Smooth muscle cell (in vitro differentiated cells): ENCODE data around the gene CACNA2D2. TPM values are rescaled to one million over a fixed set of nuclear protein-coding genes. Genes with fewer than 3 reads are reported as not detected.

Experiments
- DNase-seq: peaks from one replicate; lab custom pipeline; 2025; ENCODE audit not compliant: unreplicated experiment; lab: John Stamatoyannopoulos, UW
- H2AFZ ChIP-seq: fragments of 200-600 bp; sonication (generic); 2 replicates; pipeline ENCODE4 v1.6.0; 2016; ENCODE audit warnings: antibody characterized with exemption, low read depth, mild to moderate bottlenecking
- H3F3A ChIP-seq: fragments of 200-600 bp; sonication (generic); 2 replicates; pipeline ENCODE4 v1.6.0; 2017; ENCODE audit warnings: antibody characterized with exemption, low read depth
- H3K27ac ChIP-seq: fragments of 200-600 bp; sonication (generic); 2 replicates; pipeline ENCODE4 v1.5.1; 2016; ENCODE audit warnings: low read depth, mild to moderate bottlenecking
- H3K27me3 ChIP-seq: fragments of 200-600 bp; sonication (generic); 2 replicates; pipeline ENCODE4 v1.6.1; 2016; ENCODE audit warnings: low read depth, mild to moderate bottlenecking
- H3K36me3 ChIP-seq: fragments of 200-600 bp; sonication (generic); 2 replicates; pipeline ENCODE4 v1.5.1; 2016; ENCODE audit warnings: low read depth
- H3K4me1 ChIP-seq: fragments of 200-600 bp; sonication (generic); 2 replicates; pipeline ENCODE4 v1.5.1; 2016; ENCODE audit warnings: low read depth
- H3K4me2 ChIP-seq: fragments of 200-600 bp; sonication (generic); 2 replicates; pipeline ENCODE4 v1.6.0; 2016; ENCODE audit warnings: mild to moderate bottlenecking
- H3K4me3 ChIP-seq: fragments of 200-600 bp; sonication (generic); 2 replicates; pipeline ENCODE4 v1.5.1; 2016; ENCODE audit warnings: mild to moderate bottlenecking
- H3K79me2 ChIP-seq: fragments of 200-600 bp; sonication (generic); 2 replicates; pipeline ENCODE4 v1.6.0; 2016; ENCODE audit warnings: low read depth, mild to moderate bottlenecking
- H3K9ac ChIP-seq: fragments of 200-600 bp; sonication (generic); 2 replicates; pipeline ENCODE4 v1.6.0; 2016; ENCODE audit warnings: low read depth
- H3K9me3 ChIP-seq: fragments of 200-600 bp; sonication (generic); replicated peaks from 2 replicates; pipeline ENCODE4 v1.5.1; 2016; ENCODE audit warnings: low read depth
- H4K20me1 ChIP-seq: fragments of 200-600 bp; sonication (generic); 2 replicates; pipeline ENCODE4 v1.6.0; 2016; ENCODE audit warnings: low read depth
- WGBS: methylation state at CpG from one replicate; pipeline ENCODE4 v1.1.7; 2016; ENCODE audit warnings: low lambda C conversion rate; 5-methylcytosine and 5-hydroxymethylcytosine counted together
- polyA plus RNA-seq: library from polyadenylated mRNA; unstranded; fragments of >200 nt; fragmentation: Nextera tagmentation; extraction: Ambion mirVana; gene quantifications from 2 replicates; pipeline ENCODE4 v1.2.1, GENCODE V29; 2016
- total RNA-seq: library from RNA; depleted of rRNA; stranded (reverse); fragments of >200 nt; gene quantifications from 2 replicates; pipeline ENCODE4 v1.2.3, GENCODE V29; 2014
- TF ChIP-seq, protein P1 (sequence below): fragments of 200-600 bp; sonication (generic); IDR thresholded peaks from 2 replicates; pipeline ENCODE4 v1.5.1; 2017; ENCODE audit warnings: borderline replicate concordance, mild to moderate bottlenecking, antibody characterized with exemption; ENCODE audit not compliant: insufficient read depth, poor library complexity, severe bottlenecking

The CACNA2D2 gene
- total and polyA plus RNA-seq, 2 experiments from 2014 or later, result 0.27 to 0.51 TPM

DNA sequence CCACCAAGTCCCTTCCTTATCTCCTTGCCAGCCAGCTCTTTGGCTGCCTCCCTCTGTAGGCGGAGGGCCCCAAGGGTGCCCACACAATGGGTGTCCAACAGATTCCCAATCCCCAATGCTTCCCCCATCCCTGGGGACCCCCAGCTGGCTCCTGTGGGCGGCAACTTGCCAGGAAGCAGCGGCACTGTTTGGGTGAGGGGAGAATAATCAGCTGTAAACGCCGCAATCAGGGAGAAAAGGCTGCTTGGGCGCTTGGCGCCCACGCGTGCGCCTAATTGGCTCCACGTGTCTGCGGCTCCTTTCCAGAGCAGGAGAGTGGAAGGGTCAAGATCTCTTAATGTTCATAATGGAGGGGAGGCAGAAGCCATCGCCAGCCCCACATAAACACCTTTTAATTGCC, 76.2 kb downstream of the CACNA2D2 start:
- TF ChIP-seq, protein P1, sequence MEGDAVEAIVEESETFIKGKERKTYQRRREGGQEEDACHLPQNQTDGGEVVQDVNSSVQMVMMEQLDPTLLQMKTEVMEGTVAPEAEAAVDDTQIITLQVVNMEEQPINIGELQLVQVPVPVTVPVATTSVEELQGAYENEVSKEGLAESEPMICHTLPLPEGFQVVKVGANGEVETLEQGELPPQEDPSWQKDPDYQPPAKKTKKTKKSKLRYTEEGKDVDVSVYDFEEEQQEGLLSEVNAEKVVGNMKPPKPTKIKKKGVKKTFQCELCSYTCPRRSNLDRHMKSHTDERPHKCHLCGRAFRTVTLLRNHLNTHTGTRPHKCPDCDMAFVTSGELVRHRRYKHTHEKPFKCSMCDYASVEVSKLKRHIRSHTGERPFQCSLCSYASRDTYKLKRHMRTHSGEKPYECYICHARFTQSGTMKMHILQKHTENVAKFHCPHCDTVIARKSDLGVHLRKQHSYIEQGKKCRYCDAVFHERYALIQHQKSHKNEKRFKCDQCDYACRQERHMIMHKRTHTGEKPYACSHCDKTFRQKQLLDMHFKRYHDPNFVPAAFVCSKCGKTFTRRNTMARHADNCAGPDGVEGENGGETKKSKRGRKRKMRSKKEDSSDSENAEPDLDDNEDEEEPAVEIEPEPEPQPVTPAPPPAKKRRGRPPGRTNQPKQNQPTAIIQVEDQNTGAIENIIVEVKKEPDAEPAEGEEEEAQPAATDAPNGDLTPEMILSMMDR, result no peak
- no peaks in the 10 kb centered on the region for H3K9me3 ChIP-seq
- H3K4me1 ChIP-seq, result peaks cover 12% of the 10 kb centered on the region
- H3F3A ChIP-seq, result no peaks in the 10 kb centered on the region
- H3K9ac ChIP-seq, result no peak overlapping the region
- H2AFZ ChIP-seq, result no peak overlapping the region
- H3K27ac ChIP-seq, result no peak overlapping the region
- no peaks in the 10 kb centered on the region for H3K27me3 ChIP-seq
- no peak overlapping the region for H3K4me3 ChIP-seq
- WGBS, result 84% methylated on average over 13 of the region's 13 CpGs
- no peak overlapping the region for H3K4me2 ChIP-seq
- H3K79me2 ChIP-seq, result no peaks in the 10 kb centered on the region
- H4K20me1 ChIP-seq, result no peaks in the 10 kb centered on the region
- H3K36me3 ChIP-seq, result no peaks in the 10 kb centered on the region
- no peak for DNase-seq

DNA sequence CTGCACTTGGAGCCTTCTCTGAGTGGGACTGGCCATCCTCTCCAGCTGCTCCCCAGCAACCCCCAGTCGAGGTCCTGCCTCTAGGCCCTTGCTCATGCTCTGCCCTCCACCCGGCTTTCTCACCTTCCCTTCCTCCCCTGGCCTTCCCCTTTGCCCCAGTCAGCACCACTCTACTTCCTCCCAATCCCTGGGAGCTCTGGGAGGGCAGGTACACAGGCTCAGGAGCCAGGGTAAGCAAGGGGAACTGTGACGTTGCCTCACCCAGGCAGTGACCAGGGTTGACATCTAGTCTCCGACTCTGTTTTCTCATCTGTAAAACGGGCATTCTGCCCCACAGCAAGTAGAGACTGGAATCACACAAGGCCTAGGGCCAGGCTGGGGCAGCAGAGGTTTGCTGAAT, 77.5 kb downstream of the CACNA2D2 start:
- H3K9me3 ChIP-seq, result no peaks in the 10 kb centered on the region
- no peak overlapping the region for H3K9ac ChIP-seq
- no peak overlapping the region for H3K27ac ChIP-seq
- H3K4me3 ChIP-seq, result no peak overlapping the region
- no peaks in the 10 kb centered on the region for H4K20me1 ChIP-seq
- no peaks in the 10 kb centered on the region for H3F3A ChIP-seq
- no peak for DNase-seq
- H3K4me1 ChIP-seq, result peaks cover 9% of the 10 kb centered on the region
- H3K4me2 ChIP-seq, result no peak overlapping the region
- TF ChIP-seq, protein P1, result no peak
- H3K79me2 ChIP-seq, result no peaks in the 10 kb centered on the region
- WGBS, result 74% methylated on average over 5 of the region's 5 CpGs
- H2AFZ ChIP-seq, result no peak overlapping the region
- H3K36me3 ChIP-seq, result no peaks in the 10 kb centered on the region
- no peaks in the 10 kb centered on the region for H3K27me3 ChIP-seq

DNA sequence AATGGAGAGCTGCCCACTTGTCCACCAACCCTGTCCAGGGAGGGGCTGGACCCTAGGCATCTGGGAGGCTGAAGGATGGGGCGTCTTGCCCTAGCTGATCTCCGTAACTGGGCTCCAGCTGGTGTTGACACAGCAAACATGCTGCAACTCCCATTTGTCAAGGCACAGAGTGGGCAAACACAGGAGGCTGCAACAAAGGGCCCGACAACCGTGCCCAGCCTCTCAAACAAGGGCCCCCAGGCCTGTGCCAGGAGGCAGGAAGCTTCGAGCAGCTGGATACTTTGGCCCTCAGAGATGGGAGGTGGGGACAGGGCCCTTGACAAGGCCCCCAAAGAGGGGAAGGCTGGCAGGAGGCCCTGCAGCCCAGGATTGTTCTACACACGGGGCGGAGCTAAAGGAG, 79.9 kb downstream of the CACNA2D2 start:
- H3K4me1 ChIP-seq, result no peaks in the 10 kb centered on the region

DNA sequence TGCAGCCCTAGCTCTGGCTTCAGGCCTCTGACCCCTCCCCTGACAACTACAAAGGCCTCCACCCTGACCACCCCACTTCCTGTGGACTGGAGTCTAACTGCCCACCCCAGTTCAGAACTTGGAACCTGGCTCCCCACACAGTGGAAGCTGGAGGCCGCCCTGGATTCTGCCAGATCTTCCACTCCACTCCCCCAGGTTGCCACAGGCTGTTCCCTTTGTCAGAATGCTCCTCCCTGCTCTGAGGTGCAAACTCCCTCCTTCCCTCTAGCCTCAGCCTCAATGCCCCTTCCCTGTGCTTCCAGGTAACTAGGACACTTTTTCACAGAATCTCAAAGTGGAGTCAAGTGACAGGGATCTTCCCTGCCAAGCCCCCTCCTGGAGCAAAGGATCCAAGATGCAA, 81.3 kb downstream of the CACNA2D2 start:
- Histone ChIP-seq H3K36me3 (no peaks in the 10 kb centered on the region), H3K27ac (no peak overlapping the region), H2AFZ (no peak overlapping the region), H3K4me1 (no peaks in the 10 kb centered on the region), H3K27me3 (no peaks in the 10 kb centered on the region), H3F3A (no peaks in the 10 kb centered on the region), H3K4me2 (no peak overlapping the region), H4K20me1 (no peaks in the 10 kb centered on the region), H3K9me3 (no peaks in the 10 kb centered on the region), H3K4me3 (no peak overlapping the region), H3K79me2 (no peaks in the 10 kb centered on the region), H3K9ac (no peak overlapping the region)
- no peak for DNase-seq
- WGBS, result 71% methylated on average over 1 of the region's 1 CpG
- TF ChIP-seq, protein P1, result no peak

More for the DNA sequence above, 79.9 kb downstream of the CACNA2D2 start:
- no peak for DNase-seq
- 92% methylated on average over 7 of the region's 7 CpGs for WGBS
- H3K9me3 ChIP-seq, result no peaks in the 10 kb centered on the region
- no peaks in the 10 kb centered on the region for H4K20me1 ChIP-seq
- no peak overlapping the region for H3K27ac ChIP-seq
- H3K4me2 ChIP-seq, result no peak overlapping the region
- H2AFZ ChIP-seq, result no peak overlapping the region
- H3K4me3 ChIP-seq, result no peak overlapping the region
- H3K36me3 ChIP-seq, result no peaks in the 10 kb centered on the region
- no peaks in the 10 kb centered on the region for H3K79me2 ChIP-seq
- no peak overlapping the region for H3K9ac ChIP-seq
- TF ChIP-seq, protein P1, result no peak
- H3K27me3 ChIP-seq, result no peaks in the 10 kb centered on the region
- H3F3A ChIP-seq, result no peaks in the 10 kb centered on the region
